Measurements from ENCODE around the gene CTNNA3. TPM values are rescaled to one million over a fixed set of nuclear protein-coding genes. Genes with fewer than 3 reads are reported as not detected.

Gene CTNNA3
- total RNA-seq, 1 donor from 2014 or later: 0.30 TPM

- Mint-ChIP-seq H3K9me3 (ENCODE audit: unreplicated experiment) (no peaks in the 10 kb centered on the region), H3K4me3 (ENCODE audit: unreplicated experiment) (no peak overlapping the region), H3K27ac (ENCODE audit: unreplicated experiment) (no peak overlapping the region), H3K4me1 (ENCODE audit: unreplicated experiment) (peaks cover 12% of the 10 kb centered on the region), H3K36me3 (ENCODE audit: unreplicated experiment) (no peaks in the 10 kb centered on the region), H3K27me3 (ENCODE audit: unreplicated experiment) (peaks cover 52% of the 10 kb centered on the region)
- no peak for DNase-seq (ENCODE audit: extremely low spot score, unreplicated experiment)
- TF ChIP-seq, protein P1, sequence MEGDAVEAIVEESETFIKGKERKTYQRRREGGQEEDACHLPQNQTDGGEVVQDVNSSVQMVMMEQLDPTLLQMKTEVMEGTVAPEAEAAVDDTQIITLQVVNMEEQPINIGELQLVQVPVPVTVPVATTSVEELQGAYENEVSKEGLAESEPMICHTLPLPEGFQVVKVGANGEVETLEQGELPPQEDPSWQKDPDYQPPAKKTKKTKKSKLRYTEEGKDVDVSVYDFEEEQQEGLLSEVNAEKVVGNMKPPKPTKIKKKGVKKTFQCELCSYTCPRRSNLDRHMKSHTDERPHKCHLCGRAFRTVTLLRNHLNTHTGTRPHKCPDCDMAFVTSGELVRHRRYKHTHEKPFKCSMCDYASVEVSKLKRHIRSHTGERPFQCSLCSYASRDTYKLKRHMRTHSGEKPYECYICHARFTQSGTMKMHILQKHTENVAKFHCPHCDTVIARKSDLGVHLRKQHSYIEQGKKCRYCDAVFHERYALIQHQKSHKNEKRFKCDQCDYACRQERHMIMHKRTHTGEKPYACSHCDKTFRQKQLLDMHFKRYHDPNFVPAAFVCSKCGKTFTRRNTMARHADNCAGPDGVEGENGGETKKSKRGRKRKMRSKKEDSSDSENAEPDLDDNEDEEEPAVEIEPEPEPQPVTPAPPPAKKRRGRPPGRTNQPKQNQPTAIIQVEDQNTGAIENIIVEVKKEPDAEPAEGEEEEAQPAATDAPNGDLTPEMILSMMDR (IDR thresholded peaks at IDR 0.05): no peak
These were observed 767.2 kb downstream of the CTNNA3 start for GRCh38 chr10:66928776-66929175.

DNA sequence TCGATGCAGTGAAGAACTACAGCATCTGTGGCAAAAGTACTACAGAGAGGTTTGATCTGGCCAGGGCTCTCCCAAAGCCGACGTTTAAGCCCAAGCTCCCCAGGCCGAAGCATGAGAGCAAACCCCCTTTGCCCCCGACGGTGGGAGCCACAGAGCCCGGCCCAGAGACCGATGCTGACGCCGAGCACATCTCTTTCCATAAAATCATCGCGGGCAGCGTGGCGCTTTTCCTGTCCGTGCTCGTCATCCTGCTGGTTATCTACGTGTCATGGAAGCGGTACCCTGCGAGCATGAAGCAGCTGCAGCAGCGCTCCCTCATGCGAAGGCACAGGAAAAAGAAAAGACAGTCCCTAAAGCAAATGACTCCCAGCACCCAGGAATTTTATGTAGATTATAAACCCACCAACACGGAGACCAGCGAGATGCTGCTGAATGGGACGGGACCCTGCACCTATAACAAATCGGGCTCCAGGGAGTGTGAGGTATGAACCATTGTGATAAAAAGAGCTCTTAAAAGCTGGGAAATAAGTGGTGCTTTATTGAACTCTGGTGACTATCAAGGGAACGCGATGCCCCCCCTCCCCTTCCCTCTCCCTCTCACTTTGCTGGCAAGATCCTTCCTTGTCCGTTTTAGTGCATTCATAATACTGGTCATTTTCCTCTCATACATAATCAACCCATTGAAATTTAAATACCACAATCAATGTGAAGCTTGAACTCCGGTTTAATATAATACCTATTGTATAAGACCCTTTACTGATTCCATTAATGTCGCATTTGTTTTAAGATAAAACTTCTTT lies 767.8 kb downstream of the CTNNA3 start:
- no peak for DNase-seq (ENCODE audit: extremely low spot score, unreplicated experiment)
- Mint-ChIP-seq H3K4me3 (ENCODE audit: unreplicated experiment) (peak overlapping the region; percentile 57), H3K9me3 (ENCODE audit: unreplicated experiment) (no peaks in the 10 kb centered on the region), H3K27me3 (ENCODE audit: unreplicated experiment) (peaks cover 49% of the 10 kb centered on the region), H3K4me1 (ENCODE audit: unreplicated experiment) (peaks cover 12% of the 10 kb centered on the region), H3K27ac (ENCODE audit: unreplicated experiment) (no peak overlapping the region), H3K36me3 (ENCODE audit: unreplicated experiment) (no peaks in the 10 kb centered on the region)
- TF ChIP-seq, protein P1 (IDR thresholded peaks at IDR 0.05): no peak

GRCh38 chr10:66927251-66927935 lies 768.6 kb downstream of the CTNNA3 start:
- H3K27me3 Mint-ChIP-seq (ENCODE audit: unreplicated experiment): peaks cover 47% of the 10 kb centered on the region

GRCh38 chr10:66926841-66927240 lies 769.2 kb downstream of the CTNNA3 start:
- H3K4me3 Mint-ChIP-seq (ENCODE audit: unreplicated experiment): no peak overlapping the region
- H3K4me1 Mint-ChIP-seq (ENCODE audit: unreplicated experiment): peaks cover 12% of the 10 kb centered on the region
- TF ChIP-seq, protein P1 (IDR thresholded peaks at IDR 0.05): no peak
- H3K9me3 Mint-ChIP-seq (ENCODE audit: unreplicated experiment): no peaks in the 10 kb centered on the region
- no peak for DNase-seq (ENCODE audit: extremely low spot score, unreplicated experiment)
- H3K36me3 Mint-ChIP-seq (ENCODE audit: unreplicated experiment): no peaks in the 10 kb centered on the region
- H3K27ac Mint-ChIP-seq (ENCODE audit: unreplicated experiment): no peak overlapping the region
- peaks cover 47% of the 10 kb centered on the region for H3K27me3 Mint-ChIP-seq (ENCODE audit: unreplicated experiment)

More at GRCh38 chr10:66927251-66927935, 768.6 kb downstream of the CTNNA3 start:
- no peak for DNase-seq (ENCODE audit: extremely low spot score, unreplicated experiment)
- H3K4me1 Mint-ChIP-seq (ENCODE audit: unreplicated experiment): peaks cover 12% of the 10 kb centered on the region
- no peaks in the 10 kb centered on the region for H3K9me3 Mint-ChIP-seq (ENCODE audit: unreplicated experiment)
- TF ChIP-seq, protein P1 (IDR thresholded peaks at IDR 0.05): no peak
- no peak overlapping the region for H3K27ac Mint-ChIP-seq (ENCODE audit: unreplicated experiment)
- H3K4me3 Mint-ChIP-seq (ENCODE audit: unreplicated experiment): no peak overlapping the region
- no peaks in the 10 kb centered on the region for H3K36me3 Mint-ChIP-seq (ENCODE audit: unreplicated experiment)
